ENCODE data around the gene RPS6KA2.

DNA sequence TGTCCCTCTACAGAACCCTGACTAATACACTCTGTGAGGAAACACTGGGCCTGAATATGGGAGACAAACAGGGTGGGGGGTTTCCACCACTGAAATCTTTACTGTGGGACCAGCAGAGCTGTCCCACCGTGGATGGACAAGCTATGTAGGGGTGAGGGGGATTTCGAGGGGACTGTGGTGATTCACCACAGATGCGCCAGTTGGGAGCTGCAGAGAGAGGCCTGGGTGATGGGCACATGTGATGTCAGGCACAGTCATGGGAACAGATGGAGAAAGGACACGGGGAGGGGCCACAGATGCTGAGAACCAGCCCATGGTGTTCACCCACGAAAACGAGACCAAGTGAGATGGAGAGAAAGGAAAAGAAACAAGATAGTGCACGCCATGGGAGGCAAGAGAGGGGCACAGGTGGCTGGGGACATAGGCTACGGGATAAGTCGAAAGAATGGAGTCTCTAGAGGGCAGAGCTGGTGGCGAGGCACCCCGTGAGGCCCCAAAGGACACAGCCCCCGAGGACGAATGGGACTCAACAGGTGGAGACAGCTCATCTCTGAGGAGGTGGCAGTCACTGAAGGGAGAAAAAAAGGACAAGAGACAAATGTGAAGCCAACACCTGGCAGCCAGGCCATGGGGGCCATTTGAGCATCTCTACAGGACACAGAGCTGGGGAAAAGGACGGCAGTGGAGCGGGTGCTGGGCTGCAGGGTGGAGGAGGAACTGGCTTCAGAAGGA is 30.1 kb downstream of the RPS6KA2 start:
- TF ChIP-seq POLR2A (IDR thresholded peaks at IDR 0.05) (no peak), CTCF (IDR thresholded peaks at IDR 0.05) (no peak)
